K562 (cell line): ENCODE measurements around the gene PSMA5. TPM values are rescaled to one million over a fixed set of nuclear protein-coding genes. Genes with fewer than 3 reads are reported as not detected.

Source experiments
- ATF4 ChIP-seq: fragments of 450-650 bp; formaldehyde crosslinking; IDR thresholded peaks from 2 replicates; pipeline ENCODE4 v1.4.0; 2022; ENCODE audit warnings: mild to moderate bottlenecking, moderate library complexity
- CGGBP1 ChIP-seq: fragments of 250-450 bp; sonication (Bioruptor Pico); IDR thresholded peaks from 2 replicates; pipeline ENCODE4 v1.9.0; 2021; ENCODE audit warnings: mild to moderate bottlenecking
- GABPB1 ChIP-seq: sonication (generic); formaldehyde crosslinking; IDR thresholded peaks from 2 replicates; pipeline ENCODE4 v1.8.0; 2022; ENCODE audit warnings: mild to moderate bottlenecking, missing genetic modification reagents
- HNRNPL ChIP-seq: fragments of 200-400 bp; formaldehyde crosslinking; IDR thresholded peaks from 2 replicates; pipeline ENCODE4 v1.6.1; 2017; ENCODE audit warnings: low read depth, mild to moderate bottlenecking, low read length
- LARP7 ChIP-seq: fragments of 450-650 bp; IDR thresholded peaks from 2 replicates; pipeline ENCODE4 v1.6.1; 2016
- MITF ChIP-seq: IDR thresholded peaks from 2 replicates; pipeline ENCODE4 v1.6.1; 2014; ENCODE audit warnings: antibody characterized with exemption
- NELFE ChIP-seq: IDR thresholded peaks from 2 replicates; pipeline ENCODE4 v1.6.1; 2011; ENCODE audit warnings: mild to moderate bottlenecking; ENCODE audit not compliant: insufficient read depth, insufficient read length
- NR3C1 ChIP-seq: sonication (generic); formaldehyde crosslinking; IDR thresholded peaks from 2 replicates; pipeline ENCODE4 v1.8.1; 2022; ENCODE audit warnings: missing genetic modification reagents
- PATZ1 ChIP-seq: fragments of 250-450 bp; sonication (Bioruptor Pico); IDR thresholded peaks from 2 replicates; pipeline ENCODE4 v1.5.0; 2020; ENCODE audit warnings: mild to moderate bottlenecking, borderline replicate concordance
- PHF20 ChIP-seq: fragments of 450-650 bp; IDR thresholded peaks from 2 replicates; pipeline ENCODE4 v1.6.1; 2018; ENCODE audit not compliant: partially characterized antibody
- PHF8 ChIP-seq: fragments of 200-600 bp; sonication (generic); IDR thresholded peaks from 2 replicates; pipeline ENCODE4 v1.6.1; 2012; ENCODE audit warnings: mixed run types, mild to moderate bottlenecking, inconsistent platforms, low read length, moderate library complexity, borderline replicate concordance
- PRMT5 ChIP-seq: sonication (generic); formaldehyde crosslinking; IDR thresholded peaks from 2 replicates; pipeline ENCODE4 v1.5.0; 2020; ENCODE audit warnings: missing genetic modification reagents
- THRA ChIP-seq: fragments of 450-650 bp; IDR thresholded peaks from 2 replicates; pipeline ENCODE4 v1.6.1; 2017; ENCODE audit warnings: mild to moderate bottlenecking, moderate library complexity
- ZBTB33 ChIP-seq: sonication (generic); formaldehyde crosslinking; IDR thresholded peaks from 2 replicates; pipeline ENCODE4 v1.8.1; 2023; ENCODE audit warnings: mild to moderate bottlenecking, missing genetic modification reagents
- ZBTB34 ChIP-seq: fragments of 250-450 bp; sonication (Bioruptor Pico); IDR thresholded peaks from 2 replicates; pipeline ENCODE4 v1.8.0; 2021; ENCODE audit warnings: mild to moderate bottlenecking, moderate library complexity
- ZNF24 ChIP-seq: fragments of 450-650 bp; IDR thresholded peaks from 2 replicates; pipeline ENCODE4 v1.6.1; 2016
- ZNF830 ChIP-seq: fragments of 250-450 bp; sonication (Bioruptor Pico); IDR thresholded peaks from 2 replicates; pipeline ENCODE4 v1.5.0; 2021; ENCODE audit warnings: mild to moderate bottlenecking
- polyA plus RNA-seq, 8 experiments: library from polyadenylated mRNA; depleted of rRNA in 4 of 8; stranded (reverse) in 5 of 8; unstranded in 3 of 8; fragments of >200 nt; fragmentation: Nextera tagmentation in 2 of 8; fragmentation: Illumina TruSeq in 1 of 8; extraction: Ambion mirVana in 2 of 8; extraction: Trizol in 1 of 8; gene quantifications; 2 replicates each; pipeline versions ENCODE4 v1.2.1 to v1.2.3, GENCODE V29; 2011 to 2014; ENCODE audit warnings: inconsistent platforms in 1 of 8, missing spikeins in 1 of 8
- total RNA-seq, 7 experiments: library from RNA; depleted of rRNA in 6 of 7; stranded (reverse); fragments of >200 nt in 6 of 7; fragmentation: Illumina TruSeq in 2 of 7; extraction: Trizol in 2 of 7; gene quantifications; 2 replicates each; pipeline versions ENCODE4 v1.2.1 to v1.2.3, GENCODE V29; 2011 to 2021; ENCODE audit warnings: low replicate concordance in 1 of 7

Gene PSMA5
- total and polyA plus RNA-seq, 9 of the 15 experiments (the other 6 are each of a cell fraction or from before 2014, with no cell fraction given), result 82.6 to 542 (median 287) TPM

- TF ChIP-seq PATZ1 (CRISPR knock-in tag), result no peak
- no peak for TF ChIP-seq PHF8
- TF ChIP-seq HNRNPL, result peak; percentile 45; the same call in 1 of the 2 replicates
- TF ChIP-seq MITF, result no peak
- no peak for TF ChIP-seq PRMT5 (CRISPR knock-in tag)
- TF ChIP-seq PHF20, result peak; percentile 71
- no peak for TF ChIP-seq THRA
- TF ChIP-seq ZNF24, result no peak
- no peak for TF ChIP-seq NR3C1 (CRISPR knock-in tag)
- TF ChIP-seq LARP7, result peak; percentile 65; the same call in 1 of the 2 replicates
- TF ChIP-seq NELFE, result no peak
- TF ChIP-seq ZBTB33 (CRISPR knock-in tag), result no peak
- no peak for TF ChIP-seq CGGBP1 (CRISPR knock-in tag)
- TF ChIP-seq ZNF830, result no peak
- no peak for TF ChIP-seq GABPB1 (CRISPR knock-in tag)
- no peak for TF ChIP-seq ZBTB34 (CRISPR knock-in tag)
- no peak for TF ChIP-seq ATF4 (CRISPR knock-in tag)
Measured at GRCh38 chr1:109425391-109426280, 612 bp downstream of the PSMA5 start (continued).
